Posterior cingulate gyrus (tissue), 11 donors: ENCODE measurements around the gene ABCC1.
A peak's percentile ranks its signal among the peaks of the same experiment; 100 is the strongest.

Experiments used
- DNase-seq, 10 donors: peaks; one replicate each; pipeline versions ENCODE4 v3.0.0 to v3.0.0-alpha.2; 2020 to 2021; ENCODE audit warnings: mixed read lengths in 3 of 10
- intact Hi-C: fragments of 100-400 bp; cut with DNase I; formaldehyde crosslinking; loops from one replicate; pipeline ENCODE4 v1.15.1; 2023

Gene ABCC1

GRCh38 chr16:15985144-15985543, 35.7 kb downstream of the ABCC1 start:
- DNase-seq, result peak in 1 of 10 donors; percentile 24
- intact Hi-C loops, result no loop called here

DNA sequence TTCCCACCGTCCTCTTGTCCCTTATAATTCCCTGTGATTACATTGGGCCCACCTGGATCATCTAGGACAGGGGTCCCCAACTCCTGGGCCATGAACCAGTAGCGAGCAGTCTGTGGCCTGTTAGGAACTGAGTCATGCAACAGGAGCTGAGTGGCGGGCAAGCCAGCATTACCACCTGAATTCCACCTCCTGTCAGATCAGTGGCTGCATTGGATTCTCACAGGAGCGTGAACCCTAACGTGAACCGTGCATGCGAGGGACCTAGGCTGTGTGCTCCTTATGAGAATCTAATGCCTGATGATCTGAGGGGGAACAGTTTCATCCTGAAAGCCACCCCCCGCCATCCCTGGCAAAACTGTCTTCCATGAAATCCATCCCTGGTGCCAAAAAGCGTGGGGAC, 36.8 kb downstream of the ABCC1 start:
- intact Hi-C loops, result no loop called here
- peak in 2 of 10 donors; percentile 11 to 55 for DNase-seq

DNA sequence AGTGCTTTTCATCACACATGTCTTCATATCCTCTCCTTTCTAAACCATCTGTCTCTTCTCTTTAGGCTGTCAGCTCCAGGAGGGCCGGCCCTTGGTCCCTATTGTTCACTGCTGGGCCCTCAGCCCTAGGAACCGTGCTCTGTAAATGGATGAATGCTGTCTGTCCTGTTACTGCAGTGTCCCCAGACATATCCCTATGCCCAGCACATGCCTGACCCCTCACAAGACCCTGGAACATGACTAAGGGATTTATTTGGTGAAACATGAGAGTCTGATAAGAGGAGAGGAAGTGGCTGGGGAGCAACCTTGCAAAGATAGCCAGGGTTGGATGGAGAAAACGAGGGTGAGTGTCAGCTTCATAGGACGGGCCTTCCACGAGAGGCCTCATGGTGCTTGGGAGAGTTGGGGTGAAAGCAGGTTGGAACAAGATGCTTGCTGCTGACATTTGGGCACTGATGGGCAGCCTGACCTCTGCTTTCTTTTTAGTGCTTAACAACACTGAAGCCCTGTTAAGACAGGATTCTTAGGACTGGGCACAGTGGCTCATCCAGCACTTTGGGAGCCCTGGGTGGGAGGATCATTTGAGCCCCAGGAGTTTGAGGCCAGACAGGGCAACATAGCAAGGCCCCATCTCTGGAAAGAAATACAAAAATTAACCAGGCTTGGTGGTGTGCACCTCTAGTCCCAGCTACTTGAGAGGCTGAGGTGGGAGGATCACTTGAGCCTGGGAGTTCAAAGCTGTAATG, 39.0 kb downstream of the ABCC1 start:
- intact Hi-C loops, result no loop called here
- peak in 2 of 10 donors; percentile 51 to 61 for DNase-seq

DNA sequence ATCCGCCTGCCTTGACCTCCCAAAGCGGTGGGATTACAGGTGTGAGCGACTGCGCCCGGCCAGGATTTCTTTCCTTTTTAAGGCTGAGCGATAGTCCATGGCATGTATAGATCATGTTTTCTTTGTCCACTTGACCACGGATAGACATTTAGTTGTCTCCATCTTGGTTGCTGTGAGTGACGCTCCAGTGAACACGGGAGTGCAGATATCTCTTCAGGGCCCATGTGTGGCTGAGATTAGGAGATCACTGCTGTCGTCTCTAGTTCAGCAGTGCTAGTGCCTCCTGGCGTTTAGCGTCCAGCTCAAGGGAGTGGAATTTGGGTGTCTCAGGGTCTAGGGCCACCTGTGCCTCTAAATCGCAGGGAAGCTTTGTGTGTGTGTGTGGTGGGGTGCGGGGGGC, 41.5 kb downstream of the ABCC1 start:
- DNase-seq, result peak in 1 of 10 donors; percentile 22
- intact Hi-C loops, result no loop called here

- DNase-seq, result no peak
- intact Hi-C loops, result no loop called here
Measured at GRCh38 chr16:15993128-15993527, 43.7 kb downstream of the ABCC1 start.

GRCh38 chr16:15993541-15993940, 44.1 kb downstream of the ABCC1 start:
- peak in 2 of 10 donors; percentile 6 to 45 for DNase-seq
- intact Hi-C loops, result no loop called here

GRCh38 chr16:15993946-15994665, 44.7 kb downstream of the ABCC1 start:
- peak in 2 of 10 donors; percentile 55 to 67 for DNase-seq
- intact Hi-C loops, result no loop called here

GRCh38 chr16:15996432-15997109, 47.2 kb downstream of the ABCC1 start:
- DNase-seq, result peak in 1 of 10 donors; percentile 43
- intact Hi-C loops, result no loop called here

GRCh38 chr16:16000685-16001084, 51.3 kb downstream of the ABCC1 start:
- no peak for DNase-seq
- intact Hi-C loops, result no loop called here

DNA sequence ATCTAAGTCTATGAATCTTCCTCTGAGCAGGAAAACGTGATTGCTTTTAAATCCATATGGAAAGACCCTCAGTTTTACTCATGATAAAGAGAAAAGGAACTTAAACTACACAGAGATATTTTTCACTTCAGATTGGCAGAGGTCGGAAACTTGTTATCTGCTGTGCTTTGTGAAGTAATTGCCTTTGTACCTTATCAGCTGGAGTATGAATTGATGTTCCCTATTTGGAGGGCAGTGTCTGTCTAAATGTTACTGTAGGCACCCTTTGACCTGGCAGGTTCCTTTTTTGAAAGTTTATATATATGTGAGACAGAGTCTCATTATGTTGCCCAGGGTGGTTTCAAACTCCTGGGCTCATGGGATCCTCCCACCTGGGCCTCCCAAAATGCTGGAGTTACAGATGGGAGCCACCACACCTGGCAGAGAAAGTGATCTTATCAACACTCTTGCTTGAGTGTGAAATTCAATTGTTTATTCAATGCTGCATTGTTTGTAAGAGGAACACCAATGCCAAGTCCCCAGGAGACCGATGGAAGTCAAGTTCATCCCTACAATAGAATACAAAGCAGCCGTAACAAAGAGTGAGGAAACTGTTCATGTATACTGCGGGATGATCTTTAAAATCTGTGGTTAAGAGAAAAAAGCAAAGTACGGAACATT, 52.3 kb downstream of the ABCC1 start:
- intact Hi-C loops, result no loop called here
- DNase-seq, result peak in 1 of 10 donors; percentile 18

DNA sequence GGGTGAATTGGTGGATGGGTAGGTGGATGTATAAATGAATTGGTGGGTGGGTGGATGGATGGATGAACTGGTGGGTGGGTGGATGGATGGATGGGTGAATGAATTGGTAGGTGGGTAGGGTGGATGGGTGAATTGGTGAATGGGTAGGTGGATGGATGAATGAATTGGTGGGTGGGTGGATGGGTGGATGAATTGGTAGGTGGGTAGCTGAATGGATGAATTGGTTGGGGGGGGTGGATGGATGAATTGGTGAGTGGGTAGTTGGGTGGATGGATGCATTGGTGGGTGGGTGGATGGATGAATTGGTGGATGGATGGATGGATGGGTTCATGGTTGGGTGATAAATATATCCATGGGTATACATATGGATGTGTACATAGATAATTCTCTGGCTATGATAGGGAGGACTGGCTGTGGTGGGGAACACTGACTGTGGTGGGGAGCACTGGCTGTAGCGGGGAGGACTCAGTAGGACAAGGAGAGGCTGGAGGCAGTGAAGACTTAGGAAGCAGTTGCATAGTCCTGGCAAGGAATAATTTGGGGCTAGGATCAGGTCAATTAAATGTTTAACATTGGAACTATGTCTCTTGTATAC, 54.4 kb downstream of the ABCC1 start:
- peak in 1 of 10 donors; percentile 5 for DNase-seq
- intact Hi-C loops, result no loop called here

GRCh38 chr16:16004314-16004749, 54.9 kb downstream of the ABCC1 start:
- no peak for DNase-seq

GRCh38 chr16:16005721-16006120, 56.3 kb downstream of the ABCC1 start:
- intact Hi-C loops, result no loop called here
- DNase-seq, result peak in 1 of 10 donors; percentile 8

More at GRCh38 chr16:16004314-16004749, 54.9 kb downstream of the ABCC1 start:
- intact Hi-C loops, result no loop called here

DNA sequence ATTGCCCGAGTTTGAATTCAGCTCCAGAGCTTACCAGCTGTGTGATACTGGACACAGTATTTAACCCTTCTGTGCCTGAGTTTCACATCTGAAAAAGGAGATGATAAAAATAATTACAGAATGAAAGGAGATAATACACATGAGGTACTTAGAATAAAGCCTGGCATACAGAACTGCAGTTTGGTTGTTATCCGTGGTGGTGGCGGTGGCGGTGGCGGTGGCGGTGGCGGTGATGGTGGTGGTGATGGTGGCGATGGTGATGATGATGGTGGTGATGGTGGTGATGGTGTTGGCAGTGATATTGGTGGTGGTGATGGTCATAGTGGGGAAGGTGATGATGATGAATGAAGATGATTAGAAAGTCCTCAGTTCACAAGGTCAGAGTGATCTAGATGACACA, 57.2 kb downstream of the ABCC1 start:
- intact Hi-C loops, result no loop called here
- DNase-seq, result peak in 2 of 10 donors; percentile 18 to 25

DNA sequence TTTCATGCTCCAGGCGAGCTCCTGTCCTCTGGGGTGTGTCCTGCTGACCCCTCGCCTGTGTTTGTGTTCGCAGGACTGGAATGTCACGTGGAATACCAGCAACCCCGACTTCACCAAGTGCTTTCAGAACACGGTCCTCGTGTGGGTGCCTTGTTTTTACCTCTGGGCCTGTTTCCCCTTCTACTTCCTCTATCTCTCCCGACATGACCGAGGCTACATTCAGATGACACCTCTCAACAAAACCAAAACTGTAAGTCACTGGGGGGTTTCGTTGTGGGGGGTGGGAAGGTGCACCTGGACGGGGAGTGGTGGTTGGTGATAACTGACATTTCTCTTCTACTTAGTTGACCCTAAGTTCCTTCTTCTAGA, 58.3 kb downstream of the ABCC1 start:
- peak in 2 of 10 donors; percentile 21 to 22 for DNase-seq
- intact Hi-C loops, result no loop called here

- intact Hi-C loops, result no loop called here
- no peak for DNase-seq
Measured at GRCh38 chr16:16008666-16009065, 59.2 kb downstream of the ABCC1 start.

DNA sequence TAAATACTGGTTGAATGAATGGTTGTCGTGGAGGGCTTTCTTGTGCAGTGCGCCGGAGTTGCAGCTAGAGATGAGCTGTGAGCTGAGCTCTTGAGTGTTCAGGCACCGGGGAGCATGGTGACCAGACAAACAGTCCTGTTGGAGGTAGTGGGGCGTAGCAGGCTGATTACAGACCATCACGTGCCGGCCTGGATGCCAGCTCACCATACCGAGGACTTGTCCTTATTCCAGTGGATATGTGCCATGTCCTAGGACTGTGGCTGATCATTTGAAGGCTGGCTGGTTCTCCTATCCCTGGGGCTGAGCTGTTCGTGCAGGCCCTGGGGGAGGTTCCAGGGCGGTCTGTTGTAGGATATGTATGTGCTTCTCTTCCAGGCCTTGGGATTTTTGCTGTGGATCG, 60.0 kb downstream of the ABCC1 start:
- intact Hi-C loops, result no loop called here
- peak in 2 of 10 donors; percentile 19 to 54 for DNase-seq

DNA sequence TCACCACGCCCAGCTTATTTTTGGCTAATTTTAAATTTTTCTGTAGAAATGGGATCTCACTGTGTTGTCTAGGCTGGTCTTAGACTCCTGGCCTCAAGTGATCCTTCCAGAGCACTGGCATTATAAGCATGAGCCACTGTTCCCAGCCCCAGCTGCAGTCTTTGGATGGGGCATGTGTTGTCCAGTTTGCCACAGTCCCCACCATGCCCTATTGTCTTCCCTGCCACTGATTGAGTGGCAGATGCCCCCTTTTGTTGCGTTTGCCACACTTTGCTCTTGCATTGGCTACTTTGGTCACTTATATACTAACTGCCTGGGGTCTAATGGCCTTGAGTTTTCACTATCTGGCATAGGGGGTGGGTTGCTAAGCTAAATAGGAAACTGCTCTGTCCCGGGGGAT, 60.8 kb downstream of the ABCC1 start:
- intact Hi-C loops, result no loop called here

GRCh38 chr16:16012144-16012543, 62.7 kb downstream of the ABCC1 start:
- intact Hi-C loops, result no loop called here
- DNase-seq, result peak in 1 of 10 donors; percentile 7

More for the DNA sequence above, 60.8 kb downstream of the ABCC1 start:
- peak in 1 of 10 donors; percentile 5 for DNase-seq

DNA sequence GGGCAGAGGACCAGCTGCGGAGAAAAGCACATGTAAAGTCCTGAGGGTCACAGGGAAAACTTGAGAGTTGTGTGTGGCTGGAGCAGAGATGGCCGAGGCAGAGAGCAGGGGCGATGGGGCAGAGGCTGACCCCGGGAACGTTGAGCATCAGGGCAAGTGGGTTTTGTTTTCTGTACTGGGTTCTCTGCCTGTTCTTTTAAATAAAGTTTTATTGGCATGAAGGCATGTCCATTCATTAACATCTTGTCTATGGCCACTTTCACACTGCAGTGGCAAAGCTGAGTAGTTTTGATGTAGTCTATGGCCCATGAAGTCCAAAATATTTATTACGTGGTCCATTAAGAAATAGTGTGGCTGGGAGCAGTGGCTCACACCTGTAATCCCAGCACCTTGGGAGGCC, 64.4 kb downstream of the ABCC1 start:
- intact Hi-C loops, result no loop called here

More for the DNA sequence above, 64.4 kb downstream of the ABCC1 start:
- no peak for DNase-seq
